GM18505 (cell line): ENCODE results near the gene PLA2G2C.

ENCODE experiments used
- ATAC-seq: cut with Tn5 transposase; IDR thresholded peaks from one replicate; pipeline ENCODE4 v1.9.1; 2021; ENCODE audit not compliant: unreplicated experiment
- POLR2A ChIP-seq: IDR thresholded peaks from 4 replicates; pipeline ENCODE4 v1.6.1; 2011; ENCODE audit warnings: borderline replicate concordance; ENCODE audit not compliant: insufficient read depth, insufficient read length; ENCODE audit errors: extremely low read depth

Gene PLA2G2C

GRCh38 chr1:20184997-20185833 is 1.1 kb downstream of the PLA2G2C start:
- ATAC-seq: no peak
- TF ChIP-seq POLR2A: no peak

- TF ChIP-seq POLR2A: no peak
- no peak for ATAC-seq
Observed at GRCh38 chr1:20184481-20184900, 1.8 kb downstream of the PLA2G2C start.

GRCh38 chr1:20183616-20184271 is 2.6 kb downstream of the PLA2G2C start:
- no peak for TF ChIP-seq POLR2A
- no peak for ATAC-seq

GRCh38 chr1:20183035-20183434 is 3.3 kb downstream of the PLA2G2C start:
- no peak for TF ChIP-seq POLR2A
- no peak for ATAC-seq

- no peak for ATAC-seq
- no peak for TF ChIP-seq POLR2A
Observed at GRCh38 chr1:20182415-20182814, 3.9 kb downstream of the PLA2G2C start.

GRCh38 chr1:20180844-20181207 is 5.5 kb downstream of the PLA2G2C start:
- no peak for ATAC-seq
- no peak for TF ChIP-seq POLR2A

GRCh38 chr1:20180129-20180843 is 6.0 kb downstream of the PLA2G2C start:
- no peak for ATAC-seq
- TF ChIP-seq POLR2A: no peak

GRCh38 chr1:20179371-20180128 is 6.8 kb downstream of the PLA2G2C start:
- no peak for ATAC-seq
- no peak for TF ChIP-seq POLR2A

GRCh38 chr1:20178634-20179370 is 7.5 kb downstream of the PLA2G2C start:
- ATAC-seq: no peak
- TF ChIP-seq POLR2A: no peak

- no peak for ATAC-seq
- TF ChIP-seq POLR2A: no peak
Observed at GRCh38 chr1:20174937-20175666, 11.2 kb downstream of the PLA2G2C start.

- TF ChIP-seq POLR2A: no peak
- ATAC-seq: no peak
Observed at GRCh38 chr1:20172033-20172590, 14.2 kb downstream of the PLA2G2C start.

- TF ChIP-seq POLR2A: no peak
- ATAC-seq: no peak
Observed at GRCh38 chr1:20169932-20170331, 16.4 kb downstream of the PLA2G2C start.
